HG03342 (cell line): ENCODE results near the gene SLC39A2.
"Not testable (repeated sequence)": the region's sequence is repeated elsewhere in the genome, so short reads cannot be mapped to it uniquely, and the experiment has no call there.

Experiments used
- ATAC-seq: cut with Tn5 transposase; IDR thresholded peaks from one replicate; pipeline ENCODE4 v1.9.1; 2021; ENCODE audit warnings: mild to moderate bottlenecking, moderate library complexity; ENCODE audit not compliant: unreplicated experiment

SLC39A2 gene, protein sequence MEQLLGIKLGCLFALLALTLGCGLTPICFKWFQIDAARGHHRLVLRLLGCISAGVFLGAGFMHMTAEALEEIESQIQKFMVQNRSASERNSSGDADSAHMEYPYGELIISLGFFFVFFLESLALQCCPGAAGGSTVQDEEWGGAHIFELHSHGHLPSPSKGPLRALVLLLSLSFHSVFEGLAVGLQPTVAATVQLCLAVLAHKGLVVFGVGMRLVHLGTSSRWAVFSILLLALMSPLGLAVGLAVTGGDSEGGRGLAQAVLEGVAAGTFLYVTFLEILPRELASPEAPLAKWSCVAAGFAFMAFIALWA

DNA sequence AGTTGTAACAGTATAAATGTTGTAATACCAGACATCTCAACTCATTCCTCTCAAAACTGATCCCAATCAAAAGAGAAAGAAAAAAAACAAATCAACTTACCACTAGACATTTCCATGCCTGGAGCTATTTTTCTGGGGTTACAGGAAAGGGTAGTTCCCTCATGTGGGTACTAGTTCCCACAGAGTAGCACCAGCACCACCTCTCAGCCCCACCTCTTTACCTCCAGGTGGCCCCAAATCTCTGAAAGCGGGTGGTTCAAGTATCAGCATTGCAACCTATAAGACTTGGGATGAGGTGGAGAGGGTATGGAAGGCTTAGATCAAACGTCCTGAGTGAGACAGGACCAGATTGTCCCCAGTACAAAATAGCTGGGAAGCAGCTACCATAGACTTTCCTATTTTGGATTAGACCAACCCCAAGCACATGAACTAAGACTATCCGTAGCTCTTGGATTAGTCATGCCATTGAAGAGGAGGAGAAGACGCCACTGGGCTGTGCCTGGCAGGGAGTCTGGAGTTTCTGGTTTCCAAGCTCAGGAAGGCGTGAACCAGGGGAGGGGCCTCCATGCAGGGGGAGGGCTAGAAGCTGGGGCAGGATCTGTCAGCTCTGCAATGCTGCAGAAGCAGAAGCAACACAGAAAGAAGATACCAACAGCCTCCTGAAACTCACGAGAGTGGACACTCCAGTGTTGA lies at the start of gene SLC39A2:
Gene SLC39A2, plus strand, starts transcription at position 620 of the 693 bp plus-strand sequence. CDS start 154 bp downstream, outside the sequence.
- no peak for ATAC-seq

GRCh38 chr14:20954736-20955537 lies 44.2 kb upstream of the SLC39A2 start, which contains the start of gene RNASE2:
Gene RNASE2 (plus strand): TSS chr14:20955487. CDS start chr14:20955772, 285 bp downstream.
- not testable (repeated sequence) for ATAC-seq

- ATAC-seq = not testable (repeated sequence)
Observed at GRCh38 chr14:20955538-20955873, 43.6 kb upstream of the SLC39A2 start.

DNA sequence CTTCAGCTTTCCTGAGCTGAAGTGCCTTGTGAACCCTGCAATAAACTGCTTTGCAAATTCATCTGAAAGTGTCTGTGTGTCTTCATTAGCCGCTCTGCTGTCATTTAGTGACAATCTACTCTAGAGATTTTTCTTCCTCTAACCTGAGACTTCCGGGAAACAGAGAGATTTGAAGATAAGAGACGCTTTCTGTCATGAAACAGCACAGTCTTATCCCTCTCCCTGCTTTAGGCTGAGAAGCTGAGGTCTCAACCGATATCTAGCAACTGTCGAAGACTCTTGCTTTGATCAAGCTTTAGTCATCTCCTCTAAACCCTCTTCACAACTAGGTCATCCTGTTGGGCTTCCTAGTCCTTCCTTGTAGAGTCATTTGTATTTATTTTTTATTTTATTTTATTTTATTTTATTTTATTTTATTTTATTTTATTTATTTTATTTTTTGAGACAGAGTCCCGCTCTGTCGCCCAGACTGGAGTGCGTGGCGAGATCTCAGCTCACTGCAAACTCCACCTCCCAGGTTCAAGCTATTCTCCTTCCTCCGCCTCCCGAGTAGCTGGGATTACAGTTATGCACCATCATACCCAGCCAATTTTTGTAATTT lies 42.6 kb upstream of the SLC39A2 start:
- no peak for ATAC-seq

- ATAC-seq = not testable (repeated sequence)
Observed at GRCh38 chr14:20958946-20959345, 40.1 kb upstream of the SLC39A2 start.

DNA sequence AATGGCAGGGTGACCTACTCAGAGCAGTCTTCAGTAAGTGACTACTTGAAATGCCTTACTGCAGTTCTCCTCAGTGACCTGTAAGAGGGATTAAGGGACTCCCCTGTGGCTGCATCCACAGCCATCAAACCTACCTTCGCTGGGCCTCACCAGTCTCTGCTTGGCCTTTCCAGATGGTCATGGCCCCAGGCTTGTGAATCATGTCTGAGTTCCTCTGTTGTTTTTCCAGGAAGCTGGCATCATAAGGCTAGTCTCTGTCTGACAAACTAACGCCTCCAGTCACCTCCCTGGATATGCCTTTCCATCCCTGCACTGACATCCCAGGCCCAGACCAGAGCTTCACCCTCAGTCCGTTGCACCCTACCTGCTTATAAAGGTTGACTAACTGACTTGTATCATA lies 29.8 kb upstream of the SLC39A2 start:
- no peak for ATAC-seq

DNA sequence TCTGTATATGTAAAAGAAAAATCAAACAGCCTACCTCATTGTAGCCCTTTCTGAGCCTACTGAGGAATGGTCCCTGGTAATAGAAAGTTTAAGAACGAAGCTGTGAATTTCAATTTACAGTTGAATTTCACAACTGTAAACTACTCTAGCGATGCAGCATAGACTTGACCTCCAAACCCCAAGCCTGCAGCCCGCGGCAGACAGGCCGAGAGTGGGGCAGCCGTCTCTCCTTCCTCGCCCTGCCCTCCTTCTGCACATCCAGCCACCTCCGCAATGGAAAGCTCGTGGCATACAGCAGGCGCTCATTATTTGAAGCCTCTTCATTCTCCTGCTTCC lies 28.5 kb upstream of the SLC39A2 start:
- ATAC-seq = no peak

GRCh38 chr14:20970983-20971704 lies 27.9 kb upstream of the SLC39A2 start:
- ATAC-seq = peak; percentile 89

- ATAC-seq = peak; percentile 29
Observed at GRCh38 chr14:20971705-20972021, 27.4 kb upstream of the SLC39A2 start.

- ATAC-seq = no peak
Observed at GRCh38 chr14:20973501-20973900, 25.6 kb upstream of the SLC39A2 start.

DNA sequence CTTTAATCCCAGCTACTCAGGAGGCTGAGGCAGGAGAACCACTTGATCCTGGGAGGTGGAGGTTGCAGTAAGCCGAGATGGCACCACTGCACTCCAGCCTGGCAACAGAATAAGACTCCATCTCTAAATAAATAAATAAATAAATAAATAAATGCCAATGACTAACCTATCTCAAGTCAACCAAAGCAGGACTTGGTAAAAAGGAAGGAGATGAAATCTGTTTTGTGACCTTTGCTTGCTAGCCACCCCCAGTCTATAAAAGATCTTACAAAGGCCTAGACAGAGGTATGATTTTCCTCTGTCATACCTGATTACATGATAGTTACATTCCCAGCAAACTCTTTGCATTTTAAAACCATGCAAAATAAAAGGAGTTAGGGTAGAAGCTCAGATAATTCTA lies 22.8 kb upstream of the SLC39A2 start:
- ATAC-seq = no peak

- no peak for ATAC-seq
Observed at GRCh38 chr14:20978687-20979086, 20.4 kb upstream of the SLC39A2 start.

GRCh38 chr14:20980906-20981305 lies 18.2 kb upstream of the SLC39A2 start:
- no peak for ATAC-seq

GRCh38 chr14:20982646-20983369 lies 16.3 kb upstream of the SLC39A2 start:
- no peak for ATAC-seq

- ATAC-seq = not testable (repeated sequence)
Observed at GRCh38 chr14:20985650-20986049, 13.4 kb upstream of the SLC39A2 start.

DNA sequence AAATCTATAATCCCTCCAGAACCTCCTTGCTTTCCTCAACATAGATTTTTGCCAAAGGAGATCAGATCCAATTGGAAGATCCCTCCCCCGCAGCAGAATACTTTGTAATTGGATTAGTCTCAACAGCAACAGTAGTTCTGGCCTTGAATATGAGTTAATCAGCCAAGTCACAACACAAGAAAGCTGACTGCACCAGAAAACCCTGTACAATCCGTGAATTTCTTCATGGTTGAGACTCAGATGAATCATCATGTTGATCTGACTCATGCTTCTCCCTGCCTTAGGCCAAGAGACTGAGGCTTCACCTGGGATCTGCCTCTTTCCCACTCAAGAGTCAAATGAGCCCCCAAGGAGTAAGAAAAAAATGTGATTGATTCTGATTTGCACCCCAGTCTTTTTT lies 12.3 kb upstream of the SLC39A2 start:
- ATAC-seq = no peak

DNA sequence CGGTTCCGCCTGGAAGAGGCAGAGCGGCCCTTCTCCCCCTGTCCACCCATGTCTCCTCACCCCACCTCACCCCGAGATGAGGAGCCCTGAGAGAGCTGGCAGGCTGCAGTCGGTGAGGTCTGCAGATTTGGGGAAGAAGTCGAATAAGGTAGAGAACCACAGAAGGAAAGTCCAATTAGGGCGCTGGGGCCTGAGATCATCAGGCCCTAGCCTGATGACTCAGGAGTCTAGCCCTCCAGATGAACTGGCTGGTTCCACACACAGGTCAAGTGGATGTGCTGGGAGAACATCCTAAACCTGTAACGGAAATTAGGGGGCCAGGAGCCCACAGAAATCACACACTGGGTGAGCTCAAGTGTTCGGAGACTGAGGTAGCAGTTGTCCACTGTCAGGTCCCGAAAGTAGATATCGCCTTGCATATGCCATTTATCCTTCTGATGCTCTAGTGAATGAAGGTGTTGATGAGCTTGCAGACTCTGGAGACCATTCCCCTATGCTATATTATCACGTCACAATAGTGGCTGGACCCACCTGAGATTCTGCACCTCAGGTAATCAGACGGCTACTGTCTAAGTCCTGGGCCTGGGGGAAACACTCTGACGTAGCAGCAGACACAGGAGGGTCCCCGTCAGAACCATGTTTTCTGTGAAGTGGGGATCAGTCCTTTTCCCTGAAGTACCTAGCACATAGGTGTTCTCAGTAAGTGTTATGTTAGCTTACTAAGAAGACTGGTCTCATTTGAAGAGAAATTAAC lies 10.2 kb upstream of the SLC39A2 start:
- ATAC-seq = no peak

- ATAC-seq = no peak
Observed at GRCh38 chr14:20989471-20989786, 9.7 kb upstream of the SLC39A2 start.

GRCh38 chr14:20989787-20990600 lies 9.1 kb upstream of the SLC39A2 start, which contains the start of gene METTL17:
Gene METTL17 (plus strand): TSS chr14:20989980. CDS start chr14:20990003, 23 bp downstream.
- ATAC-seq = peak; percentile 95
